K562 (cell line): Measurements from ENCODE around the gene CARD9. TPM values are rescaled to one million over a fixed set of nuclear protein-coding genes. Genes with fewer than 3 reads are reported as not detected.
A peak's percentile ranks its signal among the peaks of the same experiment; 100 is the strongest.

Experiments used
- ATAC-seq: fragments of 200-7000 bp; cut with Tn5 transposase; 3 replicates; pipeline ENCODE4 v1.9.1; 2020; ENCODE audit warnings: moderate library complexity
- BruUV-seq: library from RNA; stranded (reverse); fragments of 400-500 nt; replicated peaks from 2 replicates; lab custom pipeline; 2021; lab: Mats Ljungman, UMichigan
- CTCF ChIA-PET: fragments of 300-600 bp; formaldehyde crosslinking; extraction: SDS; loops from one replicate; lab custom pipeline; 2021; ENCODE audit warnings: low intra/inter-chr PET ratio; lab: Yijun Ruan, JAX
- POLR2A ChIA-PET: fragments of 300-600, 350-650 bp; sonication (Branson Sonifier 250); formaldehyde crosslinking; extraction: SDS; loops from one replicate; lab custom pipeline; 2021; ENCODE audit warnings: antibody characterized with exemption, inconsistent platforms; lab: Yijun Ruan, JAX
- DNase-seq, 4 experiments: peaks; one replicate each; pipeline versions ENCODE4 v3.0.0 to v3.0.0-alpha.2; 2011 to 2018; ENCODE audit warnings: low spot score in 3 of 4, mixed read lengths in 3 of 4; ENCODE audit errors: extremely low read depth in 1 of 4
- FAIRE-seq: peaks from 2 replicates; lab custom pipeline; 2011; peaks lifted over from hg19 to GRCh38; lab: Jason Lieb, UNC
- H2AFZ ChIP-seq: 2 replicates; pipeline ENCODE4 v1.6.0; 2011; ENCODE audit warnings: low read depth, low read length, control low read depth, inconsistent platforms
- H3K27ac ChIP-seq: fragments of 200-600 bp; 3 replicates; pipeline ENCODE4 v1.8.0; 2011; ENCODE audit warnings: low read depth, mild to moderate bottlenecking, control low read depth, inconsistent platforms, low read length, moderate library complexity, mixed read lengths; ENCODE audit errors: extremely low read depth
- H3K27me3 ChIP-seq, 2 experiments: fragments of 300-600 bp in 1 of 2; 2 replicates in 1 of 2; 3 replicates in 1 of 2; pipeline versions ENCODE4 v1.6.0 to v1.8.0; 2011; ENCODE audit warnings: inconsistent platforms in 2 of 2, low read length in 2 of 2, mild to moderate bottlenecking in 1 of 2, mixed read lengths in 1 of 2, moderate library complexity in 1 of 2; ENCODE audit not compliant: control insufficient read depth in 2 of 2, insufficient read depth in 2 of 2
- H3K36me3 ChIP-seq: fragments of 300-600 bp; 3 replicates; pipeline ENCODE4 v1.8.0; 2011; ENCODE audit warnings: mild to moderate bottlenecking, low read length, inconsistent platforms; ENCODE audit not compliant: control insufficient read depth, insufficient read depth
- H3K4me1 ChIP-seq, 2 experiments: fragments of 200-600 bp in 1 of 2; replicated peaks in 1 of 2; 2 replicates in 1 of 2; 3 replicates in 1 of 2; pipeline versions ENCODE4 v1.5.1 to v1.8.0; 2011; ENCODE audit warnings: inconsistent platforms in 2 of 2, low read length in 2 of 2, mild to moderate bottlenecking in 1 of 2, mixed read lengths in 1 of 2, moderate library complexity in 1 of 2; ENCODE audit not compliant: control insufficient read depth in 2 of 2, insufficient read depth in 2 of 2
- H3K4me2 ChIP-seq: 2 replicates; pipeline ENCODE4 v1.6.1; 2011; ENCODE audit warnings: low read length, control low read depth, inconsistent platforms, mixed read lengths; ENCODE audit not compliant: insufficient read depth
- H3K4me3 ChIP-seq: fragments of 200-600 bp; sonication (generic), shearing (Covaris generic); 2 replicates; pipeline ENCODE4 v1.5.1; 2016; ENCODE audit warnings: control low read depth, inconsistent platforms
- H3K79me2 ChIP-seq: fragments of 200-600 bp; 3 replicates; pipeline ENCODE4 v1.8.0; 2011; ENCODE audit warnings: low read length, inconsistent platforms; ENCODE audit not compliant: control insufficient read depth, insufficient read depth
- H3K9ac ChIP-seq, 2 experiments: 2 replicates each; pipeline versions ENCODE4 v1.6.0 to v1.6.1; 2011; ENCODE audit warnings: low read depth in 2 of 2, low read length in 2 of 2, control low read depth in 1 of 2, inconsistent platforms in 1 of 2, mild to moderate bottlenecking in 1 of 2, mixed read lengths in 1 of 2; ENCODE audit not compliant: insufficient read depth in 1 of 2
- H3K9me1 ChIP-seq: one replicate; pipeline ENCODE4 v1.6.0; 2011; ENCODE audit warnings: inconsistent platforms, mild to moderate bottlenecking, low read length, moderate library complexity; ENCODE audit not compliant: control insufficient read depth, insufficient read depth
- H3K9me3 ChIP-seq: replicated peaks from 2 replicates; pipeline ENCODE4 v1.5.1; 2011; ENCODE audit warnings: low read depth, low read length, inconsistent platforms; ENCODE audit not compliant: control insufficient read depth, insufficient read depth
- H4K20me1 ChIP-seq: replicated peaks from 2 replicates; pipeline ENCODE4 v1.6.1; 2011; ENCODE audit warnings: low read length, inconsistent platforms, mixed read lengths; ENCODE audit not compliant: control insufficient read depth, insufficient read depth
- AFF4 ChIP-seq: sonication (generic); formaldehyde crosslinking; IDR thresholded peaks from 2 replicates; pipeline ENCODE4 v1.8.0; 2023; ENCODE audit warnings: mild to moderate bottlenecking, missing genetic modification reagents
- BRD4 ChIP-seq: fragments of 200-600 bp; sonication (generic); IDR thresholded peaks from 2 replicates; pipeline ENCODE4 v1.6.1; 2017; ENCODE audit warnings: inconsistent platforms
- CHD2 ChIP-seq: IDR thresholded peaks from 2 replicates; pipeline ENCODE4 v1.6.1; 2011; ENCODE audit warnings: low read depth, low read length
- CTBP1 ChIP-seq: fragments of 450-650 bp; IDR thresholded peaks from 2 replicates; pipeline ENCODE4 v1.6.1; 2016; ENCODE audit warnings: borderline replicate concordance
- HMG20A ChIP-seq: fragments of 450-650 bp; formaldehyde crosslinking; conservative IDR thresholded peaks from 2 replicates; pipeline ENCODE4 v1.4.0; 2020; ENCODE audit warnings: mild to moderate bottlenecking, mixed read lengths
- HMGXB4 ChIP-seq: sonication (generic); formaldehyde crosslinking; IDR thresholded peaks from 2 replicates; pipeline ENCODE4 v1.8.1; 2023; ENCODE audit warnings: mild to moderate bottlenecking, missing genetic modification reagents
- IRF1 ChIP-seq: sonication (generic); formaldehyde crosslinking; IDR thresholded peaks from 2 replicates; pipeline ENCODE4 v1.8.0; 2022; ENCODE audit warnings: missing genetic modification reagents, mild to moderate bottlenecking, borderline replicate concordance
- L3MBTL2 ChIP-seq: fragments of 450-650 bp; IDR thresholded peaks from 2 replicates; pipeline ENCODE4 v1.6.1; 2016; ENCODE audit warnings: mild to moderate bottlenecking, moderate library complexity
- LEF1 ChIP-seq: fragments of 450-650 bp; IDR thresholded peaks from 2 replicates; pipeline ENCODE4 v1.6.1; 2016; ENCODE audit warnings: mild to moderate bottlenecking
- MAFF ChIP-seq: IDR thresholded peaks from 2 replicates; pipeline ENCODE4 v1.6.1; 2012; ENCODE audit warnings: low read length, improper control_type of control experiment
- MCM3 ChIP-seq: fragments of 450-650 bp; IDR thresholded peaks from 2 replicates; pipeline ENCODE4 v1.6.1; 2016
- PHB ChIP-seq: fragments of 250-450 bp; sonication (Bioruptor Pico); IDR thresholded peaks from 2 replicates; pipeline ENCODE4 v1.5.0; 2021
- PHF21A ChIP-seq: fragments of 450-650 bp; IDR thresholded peaks from 2 replicates; pipeline ENCODE4 v1.6.1; 2017; ENCODE audit warnings: low read depth, borderline replicate concordance
- PRPF4 ChIP-seq: fragments of 200-400 bp; formaldehyde crosslinking; IDR thresholded peaks from one replicate; pipeline ENCODE4 v1.6.1; 2017; ENCODE audit warnings: low read length, low read depth, mild to moderate bottlenecking; ENCODE audit not compliant: insufficient read depth, poor library complexity, severe bottlenecking
- RUNX1 ChIP-seq: sonication (generic); IDR thresholded peaks from 2 replicates; pipeline ENCODE4 v1.6.1; 2016; ENCODE audit warnings: antibody characterized with exemption, low read depth
- WGBS: fragments of 100-300 bp; shearing (Covaris generic); methylation state at CpG from one replicate; pipeline ENCODE4 v1.1.6; 2016; ENCODE audit warnings: low coverage, mixed read lengths; ENCODE audit not compliant: insufficient coverage; ENCODE audit errors: missing lambda C conversion rate; 5-methylcytosine and 5-hydroxymethylcytosine counted together
- in situ Hi-C: fragments of 300-500 bp; cut with MboI; formaldehyde crosslinking; loops from 4 replicates; pipeline ENCODE4 v1.15.0; 2018; ENCODE audit warnings: inconsistent platforms, mixed read lengths
- intact Hi-C: fragments of 100-400 bp; cut with micrococcal nuclease; formaldehyde crosslinking; loops from 2 replicates; pipeline ENCODE4 v1.14.2; 2022
- polyA plus RNA-seq, 8 experiments: library from polyadenylated mRNA; depleted of rRNA in 4 of 8; stranded (reverse) in 5 of 8; unstranded in 3 of 8; fragments of >200 nt; fragmentation: Nextera tagmentation in 2 of 8; fragmentation: Illumina TruSeq in 1 of 8; extraction: Ambion mirVana in 2 of 8; extraction: Trizol in 1 of 8; gene quantifications; 2 replicates each; pipeline versions ENCODE4 v1.2.1 to v1.2.3, GENCODE V29; 2011 to 2014; ENCODE audit warnings: inconsistent platforms in 1 of 8, missing spikeins in 1 of 8
- total RNA-seq, 7 experiments: library from RNA; depleted of rRNA in 6 of 7; stranded (reverse); fragments of >200 nt in 6 of 7; fragmentation: Illumina TruSeq in 2 of 7; extraction: Trizol in 2 of 7; gene quantifications; 2 replicates each; pipeline versions ENCODE4 v1.2.1 to v1.2.3, GENCODE V29; 2011 to 2021; ENCODE audit warnings: low replicate concordance in 1 of 7

Gene CARD9
- total and polyA plus RNA-seq, 9 of the 15 experiments (the other 6 are each of a cell fraction or from before 2014, with no cell fraction given), result 1.7 to 53.0 (median 9.7) TPM

GRCh38 chr9:136379003-136379287 is 5.5 kb upstream of the CARD9 start:
- DNase-seq, result no peak
- CTCF ChIA-PET, result interaction anchor here (0.6 kb wide), 1 partner anchor 254 kb away, joined by 4 read pairs; no protein-coding TSS in a partner anchor
- intact Hi-C loops (no loop called here), in situ Hi-C loops (no loop called here)
- Histone ChIP-seq H3K36me3 (peaks cover 98% of the 10 kb centered on the region; the same call in 2 of the 3 replicates), H3K4me1 (peaks cover under 1 to 56% of the 10 kb centered on the region in 2 experiments; a peak in 2 of 5 replicates), H3K9ac (0 out of 4 replicates have a peak overlapping the region, but pooled peaks of 1 of the 2 experiments have one; percentile 22), H3K4me2 (no peak overlapping the region), H4K20me1 (no peaks in the 10 kb centered on the region), H2AFZ (no peak overlapping the region), H3K9me1 (no peaks in the 10 kb centered on the region), H3K4me3 (no peak overlapping the region), H3K79me2 (0 out of 3 replicates have a peak, but pooled peaks cover 1% of the 10 kb centered on the region), H3K27me3 (no peaks in the 10 kb centered on the region), H3K9me3 (no peaks in the 10 kb centered on the region), H3K27ac (no peak overlapping the region)
- TF ChIP-seq HMGXB4 (CRISPR knock-in tag), result no peak
- no peak for TF ChIP-seq LEF1
- no peak for TF ChIP-seq HMG20A
- no peak for TF ChIP-seq L3MBTL2
- TF ChIP-seq PHB (CRISPR knock-in tag), result no peak
- TF ChIP-seq CHD2, result no peak
- TF ChIP-seq RUNX1, result no peak
- no peak for TF ChIP-seq PHF21A
- TF ChIP-seq BRD4, result no peak
- no peak for TF ChIP-seq MAFF
- TF ChIP-seq CTBP1, result no peak
- TF ChIP-seq IRF1 (CRISPR knock-in tag), result no peak
- TF ChIP-seq AFF4, result no peak
- no peak for TF ChIP-seq MCM3
- TF ChIP-seq PRPF4, result no peak
- FAIRE-seq, result no peak
- BruUV-seq, result no TSS peak
- no peak for ATAC-seq
- POLR2A ChIA-PET, result no interaction called here
- 83% methylated on average over 6 of the region's 18 CpGs for WGBS
